SK-N-SH treated with all-trans-retinoic acid at 6 μM for 48 hours (cell line): ENCODE measurements around the gene SYNJ1.

Experiments
- ATAC-seq: fragments of 200-7000 bp; cut with Tn5 transposase; 3 replicates; pipeline ENCODE4 v1.9.1; 2020; ENCODE audit warnings: mild to moderate bottlenecking, moderate library complexity
- ARNTL ChIP-seq: fragments of 450-650 bp; formaldehyde crosslinking; IDR thresholded peaks from 2 replicates; pipeline ENCODE4 v1.5.0; 2020; ENCODE audit warnings: low read depth, mild to moderate bottlenecking, moderate library complexity, borderline replicate concordance
- BACH2 ChIP-seq: fragments of 250-450 bp; sonication (Bioruptor Pico); IDR thresholded peaks from 2 replicates; pipeline ENCODE4 v1.9.0; 2021; ENCODE audit warnings: mild to moderate bottlenecking, borderline replicate concordance
- CSRNP3 ChIP-seq: fragments of 250-450 bp; sonication (Bioruptor Pico); IDR thresholded peaks from 2 replicates; pipeline ENCODE4 v1.5.1; 2021; ENCODE audit warnings: mild to moderate bottlenecking, moderate library complexity
- ESRRG ChIP-seq: fragments of 250-450 bp; sonication (Bioruptor Pico); IDR thresholded peaks from 2 replicates; pipeline ENCODE4 v1.6.1; 2021; ENCODE audit warnings: mild to moderate bottlenecking
- ISL1 ChIP-seq: fragments of 250-450 bp; sonication (Bioruptor Pico); IDR thresholded peaks from 2 replicates; pipeline ENCODE4 v2.1.2; 2022; ENCODE audit warnings: mild to moderate bottlenecking, moderate library complexity
- OSR1 ChIP-seq: fragments of 250-450 bp; sonication (Bioruptor Pico); IDR thresholded peaks from 2 replicates; pipeline ENCODE4 v1.8.0; 2022; ENCODE audit warnings: moderate library complexity, mild to moderate bottlenecking, inconsistent platforms
- PATZ1 ChIP-seq: fragments of 250-450 bp; sonication (Bioruptor Pico); IDR thresholded peaks from 2 replicates; pipeline ENCODE4 v1.8.0; 2020; ENCODE audit warnings: mild to moderate bottlenecking, moderate library complexity, borderline replicate concordance
- POU6F1 ChIP-seq: fragments of 250-450 bp; sonication (Bioruptor Pico); IDR thresholded peaks from 2 replicates; pipeline ENCODE4 v1.8.0; 2021; ENCODE audit warnings: low read depth, mild to moderate bottlenecking, moderate library complexity, borderline replicate concordance
- PPARA ChIP-seq: fragments of 250-450 bp; sonication (Bioruptor Pico); IDR thresholded peaks from 2 replicates; pipeline ENCODE4 v1.5.0; 2020; ENCODE audit warnings: mild to moderate bottlenecking, borderline replicate concordance
- RARB ChIP-seq: fragments of 250-450 bp; sonication (Bioruptor Pico); IDR thresholded peaks from 2 replicates; pipeline ENCODE4 v1.8.0; 2021; ENCODE audit warnings: mild to moderate bottlenecking, moderate library complexity
- SNAI2 ChIP-seq: fragments of 250-450 bp; sonication (Bioruptor Pico); IDR thresholded peaks from 2 replicates; pipeline ENCODE4 v1.5.0; 2020; ENCODE audit warnings: mild to moderate bottlenecking, moderate library complexity
- TOX ChIP-seq: fragments of 250-450 bp; sonication (Bioruptor Pico); IDR thresholded peaks from 2 replicates; pipeline ENCODE4 v1.8.0; 2021; ENCODE audit warnings: mild to moderate bottlenecking, moderate library complexity, borderline replicate concordance
- TSHZ2 ChIP-seq: fragments of 250-450 bp; sonication (Bioruptor Pico); IDR thresholded peaks from 2 replicates; pipeline ENCODE4 v1.5.0; 2020; ENCODE audit warnings: mild to moderate bottlenecking, moderate library complexity
- ZC3H10 ChIP-seq: fragments of 250-450 bp; sonication (Bioruptor Pico); IDR thresholded peaks from 2 replicates; pipeline ENCODE4 v1.5.1; 2021; ENCODE audit warnings: mild to moderate bottlenecking, moderate library complexity
- ZFP3 ChIP-seq: fragments of 250-450 bp; sonication (Bioruptor Pico); IDR thresholded peaks from 2 replicates; pipeline ENCODE4 v1.5.0; 2020; ENCODE audit warnings: mild to moderate bottlenecking, moderate library complexity
- ZNF565 ChIP-seq: fragments of 450-650 bp; formaldehyde crosslinking; conservative IDR thresholded peaks from 2 replicates; pipeline ENCODE4 v1.5.0; 2020; ENCODE audit warnings: low read depth, mild to moderate bottlenecking, moderate library complexity
- ZNF70 ChIP-seq: fragments of 450-650 bp; formaldehyde crosslinking; IDR thresholded peaks from 2 replicates; pipeline ENCODE4 v1.5.0; 2020; ENCODE audit warnings: mild to moderate bottlenecking, moderate library complexity
- ZNF8 ChIP-seq: fragments of 450-650 bp; formaldehyde crosslinking; IDR thresholded peaks from 2 replicates; pipeline ENCODE4 v1.5.0; 2020; ENCODE audit warnings: mild to moderate bottlenecking, moderate library complexity
- TF ChIP-seq, protein P1 (sequence below): fragments of 250-450 bp; sonication (Bioruptor Pico); IDR thresholded peaks from 2 replicates; pipeline ENCODE4 v1.5.1; 2020; ENCODE audit warnings: low read depth, mild to moderate bottlenecking, moderate library complexity

The SYNJ1 gene

DNA sequence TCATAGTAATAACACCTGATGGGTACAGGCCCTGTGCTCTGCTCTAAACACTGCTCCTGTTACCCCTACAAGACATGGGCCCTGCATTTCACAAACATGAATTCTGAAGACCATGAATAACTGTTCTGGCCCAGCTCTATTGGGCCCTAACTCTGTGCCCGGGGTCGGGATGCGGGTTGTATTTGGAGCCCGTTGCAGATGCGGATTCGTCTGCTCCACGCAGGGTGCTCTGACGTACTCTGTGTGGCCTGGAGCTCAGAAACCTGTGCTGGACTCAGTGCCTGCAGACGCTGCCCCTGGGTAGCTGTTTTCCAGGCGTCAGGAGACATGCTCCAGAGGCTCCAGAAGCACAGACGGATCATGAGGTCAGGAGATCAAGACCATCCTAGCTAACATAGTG is 132.4 kb downstream of the SYNJ1 start (continued):
- no peak for TF ChIP-seq ZNF70 (CRISPR knock-in tag)
- no peak for TF ChIP-seq ZNF565 (CRISPR knock-in tag)
- no peak for TF ChIP-seq TSHZ2
- TF ChIP-seq, protein P1, sequence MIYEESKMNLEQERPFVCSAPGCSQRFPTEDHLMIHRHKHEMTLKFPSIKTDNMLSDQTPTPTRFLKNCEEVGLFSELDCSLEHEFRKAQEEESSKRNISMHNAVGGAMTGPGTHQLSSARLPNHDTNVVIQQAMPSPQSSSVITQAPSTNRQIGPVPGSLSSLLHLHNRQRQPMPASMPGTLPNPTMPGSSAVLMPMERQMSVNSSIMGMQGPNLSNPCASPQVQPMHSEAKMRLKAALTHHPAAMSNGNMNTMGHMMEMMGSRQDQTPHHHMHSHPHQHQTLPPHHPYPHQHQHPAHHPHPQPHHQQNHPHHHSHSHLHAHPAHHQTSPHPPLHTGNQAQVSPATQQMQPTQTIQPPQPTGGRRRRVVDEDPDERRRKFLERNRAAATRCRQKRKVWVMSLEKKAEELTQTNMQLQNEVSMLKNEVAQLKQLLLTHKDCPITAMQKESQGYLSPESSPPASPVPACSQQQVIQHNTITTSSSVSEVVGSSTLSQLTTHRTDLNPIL (CRISPR knock-in tag), result no peak
- TF ChIP-seq CSRNP3, result no peak
- no peak for TF ChIP-seq OSR1 (CRISPR knock-in tag)

DNA sequence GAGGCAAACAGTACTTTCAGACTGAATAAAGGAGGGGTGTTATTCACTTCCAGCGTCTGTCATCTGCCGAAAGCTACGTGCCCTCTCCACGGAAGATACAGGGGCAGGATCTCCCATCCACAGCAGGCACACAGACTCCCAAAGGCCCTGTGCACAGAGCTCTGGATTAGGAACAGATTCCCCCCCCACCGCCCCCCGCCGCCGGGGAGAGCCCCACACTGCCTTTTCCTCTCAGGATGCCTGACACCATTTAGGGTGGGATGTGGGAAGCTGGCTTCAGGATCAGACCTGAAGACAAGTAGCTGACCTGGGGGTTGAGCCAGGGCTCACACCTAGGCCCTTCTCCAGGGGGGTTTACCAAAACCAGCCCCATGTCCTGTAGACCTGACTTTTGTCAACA is 134.1 kb downstream of the SYNJ1 start:
- TF ChIP-seq ISL1 (CRISPR knock-in tag), result no peak
- no peak for TF ChIP-seq ZC3H10
- no peak for TF ChIP-seq ZNF8
- no peak for TF ChIP-seq CSRNP3
- no peak for TF ChIP-seq PATZ1 (CRISPR knock-in tag)
- no peak for TF ChIP-seq SNAI2
- TF ChIP-seq ZNF70 (CRISPR knock-in tag), result no peak
- TF ChIP-seq ZFP3, result no peak
- no peak for TF ChIP-seq ESRRG
- no peak for TF ChIP-seq ARNTL
- no peak for TF ChIP-seq PPARA
- no peak for TF ChIP-seq BACH2 (CRISPR knock-in tag)
- TF ChIP-seq OSR1 (CRISPR knock-in tag), result no peak
- no peak for TF ChIP-seq TOX (CRISPR knock-in tag)
- TF ChIP-seq RARB (CRISPR knock-in tag), result no peak
- no peak for TF ChIP-seq POU6F1 (CRISPR knock-in tag)
- TF ChIP-seq TSHZ2, result no peak
- TF ChIP-seq, protein P1 (CRISPR knock-in tag), result no peak
- ATAC-seq, result no peak
